ENCODE data around the gene SNRPA1. TPM values are rescaled to one million over a fixed set of nuclear protein-coding genes. Genes with fewer than 3 reads are reported as not detected.

Gene SNRPA1
- total RNA-seq, 1 donor from 2014 or later: 79.5 TPM

DNA sequence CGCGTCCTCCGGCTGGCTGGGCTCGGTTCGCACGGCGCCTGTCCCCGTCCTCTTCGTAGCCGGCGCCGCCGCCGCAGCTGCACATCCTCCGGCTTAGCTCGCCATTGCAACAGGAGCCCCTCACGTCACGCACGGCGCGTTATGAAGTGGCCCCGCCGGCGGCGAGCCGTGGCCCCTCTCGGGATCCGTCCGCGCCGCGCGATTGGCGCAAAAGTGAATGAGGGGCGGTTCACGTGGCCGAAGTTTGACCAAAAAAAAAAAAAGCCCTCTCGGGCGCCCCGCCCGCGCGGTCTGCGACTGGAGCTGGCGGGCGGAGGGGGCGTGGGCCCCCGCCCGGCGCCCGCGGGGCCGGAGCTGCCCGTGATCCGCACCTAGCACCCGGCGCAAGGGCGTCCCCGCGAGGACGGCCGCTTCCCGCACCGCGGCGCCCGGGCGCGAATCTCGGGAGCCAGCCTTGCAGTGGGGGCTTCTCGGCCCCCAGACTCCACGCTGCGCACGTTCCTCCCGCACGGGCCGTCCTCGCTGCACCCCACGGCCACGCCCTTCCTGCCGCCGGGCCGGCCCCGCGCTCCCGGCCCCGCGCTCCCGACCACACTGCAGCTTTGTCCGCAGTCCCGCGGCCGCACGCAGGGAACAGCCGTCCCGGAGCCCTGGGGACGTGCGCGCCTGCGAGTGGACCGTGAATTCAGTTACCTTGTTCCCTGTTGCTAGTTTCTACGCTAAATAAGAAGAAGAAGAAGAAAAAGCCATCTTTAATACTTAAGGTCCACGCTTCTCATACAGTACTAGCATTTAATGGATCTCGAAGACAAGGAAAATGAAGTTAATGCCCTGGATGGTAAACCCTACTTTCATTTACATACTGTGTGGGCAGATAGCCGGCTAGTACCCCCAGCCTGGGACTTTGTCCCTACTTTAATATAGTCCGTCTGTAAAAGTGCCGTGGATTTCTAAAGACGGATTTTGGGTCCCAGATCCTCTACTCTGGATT is 42.9 kb downstream of the SNRPA1 start, which contains the start of gene CHSY1:
Gene CHSY1 (minus strand): TSS at position 219 of the 991 bp plus-strand sequence. CDS start 592 bp downstream, outside the sequence.
- H3K36me3 Mint-ChIP-seq (ENCODE audit: low read depth, unreplicated experiment): no peaks in the 10 kb centered on the region
- H3K4me1 Mint-ChIP-seq (ENCODE audit: low read depth, unreplicated experiment): peaks cover 21% of the 10 kb centered on the region
- peak within 1 kb of the TSS; percentile 75 for H3K27ac Mint-ChIP-seq (ENCODE audit: unreplicated experiment)
- TF ChIP-seq, protein P1, sequence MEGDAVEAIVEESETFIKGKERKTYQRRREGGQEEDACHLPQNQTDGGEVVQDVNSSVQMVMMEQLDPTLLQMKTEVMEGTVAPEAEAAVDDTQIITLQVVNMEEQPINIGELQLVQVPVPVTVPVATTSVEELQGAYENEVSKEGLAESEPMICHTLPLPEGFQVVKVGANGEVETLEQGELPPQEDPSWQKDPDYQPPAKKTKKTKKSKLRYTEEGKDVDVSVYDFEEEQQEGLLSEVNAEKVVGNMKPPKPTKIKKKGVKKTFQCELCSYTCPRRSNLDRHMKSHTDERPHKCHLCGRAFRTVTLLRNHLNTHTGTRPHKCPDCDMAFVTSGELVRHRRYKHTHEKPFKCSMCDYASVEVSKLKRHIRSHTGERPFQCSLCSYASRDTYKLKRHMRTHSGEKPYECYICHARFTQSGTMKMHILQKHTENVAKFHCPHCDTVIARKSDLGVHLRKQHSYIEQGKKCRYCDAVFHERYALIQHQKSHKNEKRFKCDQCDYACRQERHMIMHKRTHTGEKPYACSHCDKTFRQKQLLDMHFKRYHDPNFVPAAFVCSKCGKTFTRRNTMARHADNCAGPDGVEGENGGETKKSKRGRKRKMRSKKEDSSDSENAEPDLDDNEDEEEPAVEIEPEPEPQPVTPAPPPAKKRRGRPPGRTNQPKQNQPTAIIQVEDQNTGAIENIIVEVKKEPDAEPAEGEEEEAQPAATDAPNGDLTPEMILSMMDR (IDR thresholded peaks at IDR 0.05; ENCODE audit: insufficient read depth, low read depth, low read length): no peak
- no peak for TF ChIP-seq EZH2 (IDR thresholded peaks at IDR 0.05; ENCODE audit: insufficient read depth, low read length)
- H4K20me1 ChIP-seq (ENCODE audit: insufficient read depth, low read length): peaks cover 37% of the 10 kb centered on the region
- H3K9me3 ChIP-seq (ENCODE audit: insufficient read depth, low read depth, low read length): no peaks in the 10 kb centered on the region
- H3K36me3 ChIP-seq (ENCODE audit: insufficient read depth, low read length): peaks cover 11% of the 10 kb centered on the region
- H3K4me3 ChIP-seq (ENCODE audit: insufficient read depth, low read depth, low read length): peak within 1 kb of the TSS; percentile 98
- peak; percentile 89 for DNase-seq (ENCODE audit: low read depth)
- peak within 1 kb of the TSS; percentile 97 for H3K4me2 ChIP-seq (ENCODE audit: low read length)
- H3K4me1 ChIP-seq (ENCODE audit: insufficient read depth, low read length): peaks cover 24% of the 10 kb centered on the region
- H3K27me3 Mint-ChIP-seq (ENCODE audit: low read depth, unreplicated experiment): peaks cover 2% of the 10 kb centered on the region
- H3K9me3 Mint-ChIP-seq (ENCODE audit: unreplicated experiment): no peaks in the 10 kb centered on the region
- H3K27ac ChIP-seq (ENCODE audit: low read depth, low read length): peak within 1 kb of the TSS; percentile 83
- H3K9ac ChIP-seq (ENCODE audit: low read length): peak within 1 kb of the TSS; percentile 95
- peak within 1 kb of the TSS; percentile 98 for H3K4me3 Mint-ChIP-seq (ENCODE audit: unreplicated experiment)
- no peak for FAIRE-seq
- H3K79me2 ChIP-seq (ENCODE audit: insufficient read depth, low read length): peaks cover 40% of the 10 kb centered on the region
- peak within 1 kb of the TSS; percentile 86 for H2AFZ ChIP-seq (ENCODE audit: low read depth, low read length)
- no peaks in the 10 kb centered on the region for H3K27me3 ChIP-seq (ENCODE audit: insufficient read depth, low read length)

DNA sequence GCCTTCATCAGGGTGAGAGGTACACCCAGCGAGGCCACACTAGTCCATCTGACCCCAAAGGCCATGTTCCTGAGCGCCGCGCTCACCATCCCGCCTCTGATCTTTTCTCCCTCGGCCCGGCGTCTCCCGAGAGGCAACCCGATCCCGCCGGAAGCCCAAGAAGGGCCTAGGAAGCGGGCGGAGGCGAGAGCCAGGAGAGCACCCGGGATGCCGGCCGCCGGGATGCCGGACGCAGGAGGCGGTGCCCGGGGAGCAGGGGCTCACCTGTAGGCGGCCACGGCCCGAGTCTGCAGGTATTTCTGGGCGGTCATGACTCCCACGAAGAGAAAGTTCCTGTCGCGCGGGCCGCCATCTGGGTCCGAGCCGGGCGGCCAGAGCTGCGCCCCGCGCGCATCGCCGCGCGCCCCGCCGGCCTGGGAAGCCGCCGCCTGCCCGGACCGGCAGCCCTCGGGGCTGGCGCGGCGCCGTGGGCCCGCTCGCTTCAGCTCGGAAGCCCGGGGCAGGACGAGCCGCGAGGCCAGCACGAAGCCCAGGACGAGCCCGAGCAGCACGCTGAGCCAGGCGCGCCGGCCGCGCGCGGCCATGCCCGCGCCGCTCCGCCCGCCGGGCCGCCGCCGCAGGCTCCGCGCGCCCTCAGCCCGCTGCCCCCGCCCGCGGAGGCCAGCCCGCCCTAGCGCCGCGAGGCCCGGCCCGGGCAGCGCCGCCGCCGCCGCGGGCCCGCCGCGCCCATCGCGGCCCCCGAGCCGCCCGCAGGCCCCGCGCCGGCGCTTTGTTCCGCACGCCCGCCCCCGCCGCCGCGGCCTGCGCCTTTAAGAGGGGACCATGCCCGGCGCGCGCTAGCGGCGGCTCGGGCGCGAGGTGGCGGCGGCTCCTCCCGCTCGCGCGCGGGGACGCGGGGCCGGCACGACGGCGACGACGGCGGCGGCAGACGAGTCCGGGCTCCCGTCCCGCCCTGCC is 43.9 kb downstream of the SNRPA1 start:
- Histone ChIP-seq H3K9ac (ENCODE audit: low read length) (peak overlapping the region; percentile 95), H4K20me1 (ENCODE audit: insufficient read depth, low read length) (peaks cover 47% of the 10 kb centered on the region), H3K4me1 (ENCODE audit: insufficient read depth, low read length) (peaks cover 24% of the 10 kb centered on the region), H3K4me2 (ENCODE audit: low read length) (peak overlapping the region; percentile 97), H2AFZ (ENCODE audit: low read depth, low read length) (peak overlapping the region; percentile 54), H3K27me3 (ENCODE audit: insufficient read depth, low read length) (no peaks in the 10 kb centered on the region), H3K79me2 (ENCODE audit: insufficient read depth, low read length) (peaks cover 50% of the 10 kb centered on the region), H3K27ac (ENCODE audit: low read depth, low read length) (peak overlapping the region; percentile 83), H3K9me3 (ENCODE audit: insufficient read depth, low read depth, low read length) (no peaks in the 10 kb centered on the region), H3K4me3 (ENCODE audit: insufficient read depth, low read depth, low read length) (peak overlapping the region; percentile 98), H3K36me3 (ENCODE audit: insufficient read depth, low read length) (peaks cover 11% of the 10 kb centered on the region)
- Mint-ChIP-seq H3K9me3 (ENCODE audit: unreplicated experiment) (no peaks in the 10 kb centered on the region), H3K27ac (ENCODE audit: unreplicated experiment) (peak overlapping the region; percentile 94), H3K27me3 (ENCODE audit: low read depth, unreplicated experiment) (peaks cover 2% of the 10 kb centered on the region), H3K36me3 (ENCODE audit: low read depth, unreplicated experiment) (peaks cover 3% of the 10 kb centered on the region), H3K4me1 (ENCODE audit: low read depth, unreplicated experiment) (peaks cover 21% of the 10 kb centered on the region), H3K4me3 (ENCODE audit: unreplicated experiment) (peak overlapping the region; percentile 98)
- DNase-seq (ENCODE audit: low read depth) (no peak), FAIRE-seq (no peak)
- no peak for TF ChIP-seq EZH2 (IDR thresholded peaks at IDR 0.05; ENCODE audit: insufficient read depth, low read length)
- TF ChIP-seq, protein P1 (IDR thresholded peaks at IDR 0.05; ENCODE audit: insufficient read depth, low read depth, low read length): no peak

Measured in astrocyte (in vitro differentiated cells and primary cell).